Measurements from ENCODE around the gene CCDC47.
A peak's percentile ranks its signal among the peaks of the same experiment; 100 is the strongest.

CCDC47 gene

DNA sequence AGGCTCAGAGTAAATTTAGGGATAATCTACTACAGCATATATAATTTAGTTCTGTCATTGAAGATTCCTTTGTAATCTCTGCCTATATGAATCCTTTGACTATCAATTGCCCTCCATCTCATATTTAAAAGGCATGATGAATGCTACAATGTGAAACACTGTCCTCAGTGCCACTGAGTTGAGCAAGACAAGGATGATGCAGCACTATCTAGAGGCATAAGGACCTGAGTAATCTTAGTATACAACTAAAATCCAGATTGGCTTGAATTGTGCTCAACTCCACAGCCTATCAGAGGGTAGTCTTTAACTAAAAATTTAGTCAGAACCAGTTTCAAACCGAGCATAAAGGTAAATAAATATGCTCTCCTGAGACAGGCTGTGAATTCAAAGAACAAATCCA, 20.2 kb downstream of the CCDC47 start:
- TF ChIP-seq, protein P1, sequence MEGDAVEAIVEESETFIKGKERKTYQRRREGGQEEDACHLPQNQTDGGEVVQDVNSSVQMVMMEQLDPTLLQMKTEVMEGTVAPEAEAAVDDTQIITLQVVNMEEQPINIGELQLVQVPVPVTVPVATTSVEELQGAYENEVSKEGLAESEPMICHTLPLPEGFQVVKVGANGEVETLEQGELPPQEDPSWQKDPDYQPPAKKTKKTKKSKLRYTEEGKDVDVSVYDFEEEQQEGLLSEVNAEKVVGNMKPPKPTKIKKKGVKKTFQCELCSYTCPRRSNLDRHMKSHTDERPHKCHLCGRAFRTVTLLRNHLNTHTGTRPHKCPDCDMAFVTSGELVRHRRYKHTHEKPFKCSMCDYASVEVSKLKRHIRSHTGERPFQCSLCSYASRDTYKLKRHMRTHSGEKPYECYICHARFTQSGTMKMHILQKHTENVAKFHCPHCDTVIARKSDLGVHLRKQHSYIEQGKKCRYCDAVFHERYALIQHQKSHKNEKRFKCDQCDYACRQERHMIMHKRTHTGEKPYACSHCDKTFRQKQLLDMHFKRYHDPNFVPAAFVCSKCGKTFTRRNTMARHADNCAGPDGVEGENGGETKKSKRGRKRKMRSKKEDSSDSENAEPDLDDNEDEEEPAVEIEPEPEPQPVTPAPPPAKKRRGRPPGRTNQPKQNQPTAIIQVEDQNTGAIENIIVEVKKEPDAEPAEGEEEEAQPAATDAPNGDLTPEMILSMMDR (IDR thresholded peaks at IDR 0.05; ENCODE audit: low read depth, low read length) = no peak
- DNase-seq (ENCODE audit: extremely low read depth, low read depth) = no peak

DNA sequence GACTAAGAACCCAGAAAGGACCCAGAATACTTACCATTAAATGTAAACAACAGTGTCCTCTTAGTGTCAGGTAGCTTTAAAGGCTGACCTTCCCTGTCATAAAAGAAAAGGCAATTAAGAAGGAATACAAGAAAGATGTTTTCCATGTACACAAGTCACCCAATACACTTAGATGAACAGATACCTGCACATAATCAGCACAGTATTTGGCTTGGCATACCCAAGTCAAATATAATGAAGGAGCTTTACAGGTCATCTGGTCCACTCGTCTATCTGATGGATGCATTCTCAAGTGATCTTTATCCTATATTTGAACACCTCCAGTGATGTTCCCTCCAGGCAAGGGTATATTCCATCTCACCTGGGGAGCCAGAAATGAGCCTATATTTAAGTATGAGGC, 20.7 kb downstream of the CCDC47 start:
- TF ChIP-seq, protein P1 (IDR thresholded peaks at IDR 0.05; ENCODE audit: low read depth, low read length) = no peak
- DNase-seq (ENCODE audit: extremely low read depth, low read depth) = no peak

DNA sequence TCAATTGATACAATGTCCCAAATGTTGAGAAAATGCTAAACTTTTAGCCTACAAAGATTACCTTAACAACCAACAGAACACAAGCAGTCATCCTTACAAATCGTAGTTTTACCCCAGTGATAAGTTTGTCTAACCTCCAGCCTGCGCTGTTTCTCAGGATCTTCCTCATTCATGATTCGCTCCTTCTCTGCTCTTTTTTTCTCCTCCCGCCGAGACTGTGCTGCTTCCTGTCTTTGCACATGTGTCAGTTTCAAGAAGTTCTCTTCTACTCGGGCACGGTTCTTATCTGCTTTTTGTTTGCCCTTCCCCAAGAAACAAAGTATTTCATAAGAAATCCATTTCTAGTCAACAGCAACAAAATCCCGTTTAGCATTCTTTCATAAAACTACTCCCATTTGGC, 21.6 kb downstream of the CCDC47 start:
- TF ChIP-seq, protein P1 (IDR thresholded peaks at IDR 0.05; ENCODE audit: low read depth, low read length) = no peak
- DNase-seq (ENCODE audit: extremely low read depth, low read depth) = no peak

DNA sequence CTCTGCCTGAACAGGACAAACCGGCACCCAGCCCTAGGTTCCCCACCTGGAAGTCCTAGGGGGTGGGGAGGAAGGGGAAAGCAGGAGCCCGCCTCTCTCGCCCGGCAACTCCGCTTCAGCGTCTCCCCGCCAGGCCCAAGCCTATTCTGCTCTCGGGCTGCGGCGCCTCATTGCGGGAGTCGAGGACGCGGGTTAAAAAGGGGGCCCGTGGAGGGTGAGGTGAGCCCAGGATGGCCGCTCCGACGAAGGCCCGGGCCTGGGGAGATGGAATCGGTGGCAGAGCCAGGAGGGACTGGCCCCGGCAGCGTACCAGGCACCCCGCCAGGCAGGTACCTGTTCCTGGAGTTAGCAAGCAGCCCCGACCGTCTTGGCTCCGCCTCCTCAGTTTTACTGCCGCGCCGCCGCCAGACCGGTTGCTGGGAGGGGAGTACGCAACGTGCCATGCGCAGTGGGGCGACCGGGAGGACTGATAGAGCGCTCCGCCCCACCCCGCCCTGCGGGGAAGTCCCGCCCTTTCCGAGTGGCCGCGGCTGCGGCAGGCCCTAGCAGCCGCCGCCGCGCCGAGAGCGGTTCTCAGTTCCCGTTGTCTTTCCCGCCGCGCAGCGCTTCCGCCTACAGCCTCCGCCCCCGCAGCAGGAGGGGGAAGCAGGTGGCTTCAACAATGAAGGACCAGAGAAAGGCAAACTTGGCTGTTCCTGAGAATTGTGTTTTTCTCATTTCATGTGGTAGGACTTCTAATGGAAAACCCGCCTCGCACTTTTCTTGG, 31.8 kb downstream of the CCDC47 start, which contains the start of gene STRADA:
Gene STRADA (minus strand): TSS at position 392 of the 766 bp plus-strand sequence. CDS start 13,430 bp downstream, outside the sequence.
- DNase-seq (ENCODE audit: extremely low read depth, low read depth) = peak; percentile 83
- TF ChIP-seq, protein P1 (IDR thresholded peaks at IDR 0.05; ENCODE audit: low read depth, low read length) = no peak

DNA sequence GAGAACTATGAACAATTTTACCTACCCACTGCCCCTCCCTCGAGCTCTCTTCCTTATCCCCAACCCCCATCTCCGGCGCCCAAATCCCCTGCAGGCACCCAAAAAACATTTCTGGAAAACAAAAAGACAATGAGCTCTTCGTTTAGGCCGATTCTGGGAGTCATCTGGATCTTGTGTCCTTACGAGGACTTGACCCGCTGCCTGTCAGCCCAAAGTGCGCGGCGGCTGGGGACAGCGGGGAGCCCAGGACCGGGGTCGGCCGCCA, 32.3 kb downstream of the CCDC47 start:
- TF ChIP-seq, protein P1 (IDR thresholded peaks at IDR 0.05; ENCODE audit: low read depth, low read length) = no peak
- no peak for DNase-seq (ENCODE audit: extremely low read depth, low read depth)

DNA sequence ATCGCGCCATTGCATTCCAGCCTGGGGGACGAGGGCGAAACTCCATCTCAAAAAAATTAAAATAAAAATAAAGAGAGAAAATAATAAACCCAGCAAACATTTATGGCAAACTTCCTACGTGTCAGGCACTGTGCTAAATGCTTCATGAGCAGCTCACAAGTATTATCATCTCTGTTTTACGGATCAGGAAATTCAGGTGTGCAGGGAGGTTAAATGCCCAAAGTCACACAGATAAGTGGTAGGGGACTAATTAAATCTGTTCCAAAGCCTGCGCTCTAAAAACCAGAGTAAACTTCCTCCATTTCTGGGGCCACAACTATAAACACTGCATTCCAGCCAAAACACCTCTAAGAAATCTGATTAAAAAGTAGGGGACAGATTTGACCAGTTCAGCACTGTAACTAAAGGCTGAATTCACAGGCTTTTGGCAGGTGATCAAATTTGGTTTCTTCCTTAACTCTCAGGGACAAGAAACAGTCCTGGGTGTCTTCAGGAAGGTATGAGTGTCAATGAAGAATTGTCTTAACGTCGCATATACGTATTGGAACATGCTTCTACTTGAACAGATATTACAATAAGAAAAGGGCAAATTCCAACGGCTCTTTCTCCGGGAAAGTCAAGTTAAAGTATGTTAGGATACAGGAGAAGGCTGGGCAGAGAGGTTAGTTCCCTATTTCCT, 32.8 kb downstream of the CCDC47 start:
- TF ChIP-seq, protein P1 (IDR thresholded peaks at IDR 0.05; ENCODE audit: low read depth, low read length) = no peak
- no peak for DNase-seq (ENCODE audit: extremely low read depth, low read depth)

DNA sequence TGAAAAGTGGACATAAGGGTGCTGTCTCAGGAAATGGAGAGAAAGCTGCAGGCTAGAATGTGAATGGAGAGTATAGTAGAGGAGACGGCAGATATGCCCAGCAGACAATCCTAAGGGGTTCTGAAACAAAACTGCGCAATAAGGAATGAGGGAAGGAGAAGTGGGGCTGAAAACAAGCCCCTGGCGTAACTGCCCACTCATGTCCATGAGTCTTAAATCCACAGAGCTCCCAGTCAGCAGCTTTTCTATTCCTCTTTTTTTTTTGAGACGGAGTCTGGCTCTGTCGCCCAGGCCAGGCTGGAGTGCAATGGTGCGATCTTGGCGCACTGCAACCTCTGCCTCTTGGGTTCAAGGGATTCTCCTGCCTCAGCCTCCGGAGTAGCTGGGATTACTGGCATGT, 37.7 kb downstream of the CCDC47 start:
- TF ChIP-seq, protein P1 (IDR thresholded peaks at IDR 0.05; ENCODE audit: low read depth, low read length) = no peak
- no peak for DNase-seq (ENCODE audit: extremely low read depth, low read depth)

All from AG09319 (cell line).